ENCODE measurements around the gene SERINC5.

DNA sequence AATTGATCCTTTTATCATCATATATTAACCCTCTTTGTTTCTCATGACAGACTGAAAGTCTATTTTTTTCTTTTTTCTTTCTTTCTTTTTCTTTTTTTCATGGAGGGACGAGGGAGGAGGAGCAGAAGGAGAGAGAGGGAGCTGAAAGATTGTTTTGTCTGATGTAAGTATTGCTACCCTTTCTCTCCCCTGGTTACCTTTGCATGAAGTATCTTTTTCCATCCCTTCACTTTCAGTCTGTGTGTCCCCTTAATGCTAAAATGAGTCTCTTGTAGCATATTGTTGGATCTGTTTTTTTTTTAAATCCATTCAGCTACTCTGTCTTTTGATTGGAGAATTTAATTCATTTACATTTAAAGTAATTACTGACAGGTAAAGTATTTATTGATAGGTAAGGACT, 27.5 kb upstream of the SERINC5 start:
- TF ChIP-seq, protein P1, sequence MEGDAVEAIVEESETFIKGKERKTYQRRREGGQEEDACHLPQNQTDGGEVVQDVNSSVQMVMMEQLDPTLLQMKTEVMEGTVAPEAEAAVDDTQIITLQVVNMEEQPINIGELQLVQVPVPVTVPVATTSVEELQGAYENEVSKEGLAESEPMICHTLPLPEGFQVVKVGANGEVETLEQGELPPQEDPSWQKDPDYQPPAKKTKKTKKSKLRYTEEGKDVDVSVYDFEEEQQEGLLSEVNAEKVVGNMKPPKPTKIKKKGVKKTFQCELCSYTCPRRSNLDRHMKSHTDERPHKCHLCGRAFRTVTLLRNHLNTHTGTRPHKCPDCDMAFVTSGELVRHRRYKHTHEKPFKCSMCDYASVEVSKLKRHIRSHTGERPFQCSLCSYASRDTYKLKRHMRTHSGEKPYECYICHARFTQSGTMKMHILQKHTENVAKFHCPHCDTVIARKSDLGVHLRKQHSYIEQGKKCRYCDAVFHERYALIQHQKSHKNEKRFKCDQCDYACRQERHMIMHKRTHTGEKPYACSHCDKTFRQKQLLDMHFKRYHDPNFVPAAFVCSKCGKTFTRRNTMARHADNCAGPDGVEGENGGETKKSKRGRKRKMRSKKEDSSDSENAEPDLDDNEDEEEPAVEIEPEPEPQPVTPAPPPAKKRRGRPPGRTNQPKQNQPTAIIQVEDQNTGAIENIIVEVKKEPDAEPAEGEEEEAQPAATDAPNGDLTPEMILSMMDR (IDR thresholded peaks at IDR 0.05): no peak
- TF ChIP-seq POLR2A (IDR thresholded peaks at IDR 0.05) (no peak), EP300 (IDR thresholded peaks at IDR 0.05) (no peak), POLR2AphosphoS5 (IDR thresholded peaks at IDR 0.05) (no peak)

Data from gastroesophageal sphincter (tissue), 3 donors.